HG02840 (cell line): Measurements from ENCODE around the gene LKAAEAR1.

ENCODE experiments used
- ATAC-seq: cut with Tn5 transposase; IDR thresholded peaks from one replicate; pipeline ENCODE4 v1.9.1; 2021; ENCODE audit warnings: mild to moderate bottlenecking, moderate library complexity, moderate number of reproducible peaks; ENCODE audit not compliant: unreplicated experiment, low FRiP score

LKAAEAR1 gene

DNA sequence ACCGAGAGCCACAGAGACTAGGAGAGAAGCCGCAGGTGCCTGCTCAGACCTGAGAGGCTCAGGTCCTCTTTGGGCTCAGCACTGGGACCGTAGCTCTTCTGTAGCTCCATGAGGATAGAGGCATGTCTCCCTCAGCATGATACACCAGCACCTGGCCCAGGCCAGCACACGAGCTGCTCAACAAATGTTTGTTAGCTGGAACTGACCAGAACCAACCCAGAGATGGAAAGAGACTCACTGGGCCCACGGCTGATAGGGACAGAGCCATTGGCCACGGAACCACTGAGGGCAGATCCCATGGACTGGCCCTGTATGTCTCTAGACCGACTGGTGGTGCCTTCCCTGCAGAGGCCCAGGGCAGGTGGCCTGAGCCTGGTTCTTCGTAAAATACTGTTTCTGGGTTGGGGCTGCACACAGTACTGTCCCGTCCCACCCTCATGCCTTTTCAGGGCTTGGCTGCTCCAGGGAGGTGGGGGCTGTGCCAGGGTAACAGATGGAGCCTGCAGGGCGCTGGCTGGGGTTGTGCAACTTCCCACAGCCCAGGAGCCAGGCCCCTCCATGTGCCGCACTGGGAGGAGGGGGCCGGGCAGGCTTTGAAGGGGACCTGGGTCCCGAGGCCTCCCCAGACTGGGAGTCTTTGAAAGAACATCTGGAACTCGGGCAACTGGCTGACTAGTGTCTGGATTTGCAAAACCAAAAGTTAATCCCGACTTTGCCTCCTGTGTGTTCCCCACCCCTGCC is 43.0 kb downstream of the LKAAEAR1 start:
- ATAC-seq: no peak

GRCh38 chr20:64040231-64041039 is 43.8 kb downstream of the LKAAEAR1 start:
- ATAC-seq: no peak

DNA sequence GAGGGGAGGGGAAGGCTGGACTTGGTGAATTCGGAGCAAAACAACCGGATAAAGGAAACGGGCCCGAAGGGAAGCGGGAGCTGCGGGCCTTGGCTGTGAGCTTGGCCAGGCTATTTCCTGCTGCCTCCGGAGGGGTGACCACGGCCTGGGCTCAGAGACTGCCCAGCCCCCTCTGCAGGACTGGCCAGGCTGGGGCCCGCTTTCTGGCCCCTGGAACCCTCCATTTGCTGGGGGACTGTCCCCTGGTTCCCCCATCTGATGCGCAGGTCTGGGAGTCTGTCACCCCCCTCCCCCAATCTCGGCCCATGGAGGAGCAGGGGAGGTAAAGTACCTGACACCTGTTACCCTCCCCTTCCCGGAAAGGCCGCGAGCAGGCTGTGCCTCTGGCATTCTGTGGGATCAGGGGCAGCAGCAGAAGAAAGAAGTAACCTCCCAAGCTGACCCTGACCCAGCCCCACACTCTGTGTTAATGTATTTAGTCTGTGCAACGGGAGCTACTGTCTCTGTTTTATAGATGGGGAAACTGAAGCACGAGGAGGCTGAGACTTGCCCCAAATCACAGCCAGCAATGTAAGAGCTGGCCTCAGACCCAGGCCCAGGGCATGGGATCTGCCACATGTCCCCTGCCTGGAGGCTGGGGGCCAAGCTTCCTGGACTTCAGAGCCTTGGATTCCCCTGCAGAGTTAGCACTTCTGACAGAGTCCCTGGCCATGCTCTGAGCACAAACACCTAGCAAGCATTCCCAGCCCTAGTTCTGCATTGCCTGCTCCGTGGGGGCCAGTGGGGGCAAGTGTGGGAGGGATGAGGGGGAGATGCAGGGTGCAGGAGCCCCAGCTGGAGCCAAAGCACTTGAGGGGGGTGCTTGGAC is 44.7 kb downstream of the LKAAEAR1 start:
- ATAC-seq: no peak

DNA sequence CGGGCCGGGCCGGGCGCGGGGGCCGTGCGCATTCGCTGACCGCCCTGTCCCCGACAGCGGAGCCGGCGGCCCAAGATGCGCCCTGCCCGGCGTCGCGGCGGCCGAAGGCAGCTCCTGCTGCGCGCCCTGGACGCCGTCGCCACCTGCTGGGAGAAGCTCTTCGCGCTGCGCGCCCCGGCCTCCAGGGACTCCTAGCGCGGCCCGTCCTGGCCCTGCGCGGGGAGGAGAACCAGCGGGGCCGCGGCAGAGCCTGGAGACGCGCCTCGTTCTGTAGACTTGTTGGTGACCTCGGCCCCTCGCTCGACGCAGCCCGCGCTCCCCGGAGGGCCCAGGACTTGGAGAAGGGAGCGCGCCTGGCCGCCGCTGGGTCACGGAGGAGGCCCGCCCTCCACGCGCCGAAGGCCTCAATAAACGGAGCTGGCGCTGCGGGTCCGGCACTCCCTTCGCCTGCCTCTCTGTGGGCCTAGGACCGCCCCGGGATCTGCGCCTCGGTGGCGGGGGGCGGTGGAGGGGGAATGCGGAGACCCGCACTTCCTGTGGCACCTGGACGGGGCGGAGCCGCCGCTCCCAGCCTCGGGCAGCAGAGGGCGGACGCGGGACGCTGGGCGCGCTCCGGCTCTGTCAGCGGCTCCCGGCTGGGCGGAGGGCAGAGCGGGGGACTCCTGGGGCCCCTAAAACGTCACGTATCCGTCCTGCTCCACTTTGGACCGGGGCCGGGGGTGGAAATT is 45.5 kb downstream of the LKAAEAR1 start:
- peak; percentile 49 for ATAC-seq

DNA sequence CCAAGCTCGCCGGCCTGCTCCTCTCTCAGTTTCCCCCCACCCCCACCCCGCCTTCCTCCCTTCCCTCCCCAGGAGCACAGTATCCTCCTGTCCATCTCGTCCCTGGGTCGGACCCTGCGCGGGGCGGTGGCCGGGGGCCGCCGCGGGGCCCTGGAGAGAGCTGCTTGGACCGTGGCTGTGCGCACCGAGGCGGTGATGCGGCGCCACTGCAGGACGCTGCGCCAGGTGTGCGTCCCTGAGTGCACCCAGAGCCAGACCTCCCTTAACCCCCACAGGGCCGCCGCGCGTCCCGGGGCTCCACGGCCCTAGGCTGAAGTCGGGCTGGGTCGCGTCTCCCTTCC is 46.0 kb downstream of the LKAAEAR1 start:
- ATAC-seq: peak; percentile 32

DNA sequence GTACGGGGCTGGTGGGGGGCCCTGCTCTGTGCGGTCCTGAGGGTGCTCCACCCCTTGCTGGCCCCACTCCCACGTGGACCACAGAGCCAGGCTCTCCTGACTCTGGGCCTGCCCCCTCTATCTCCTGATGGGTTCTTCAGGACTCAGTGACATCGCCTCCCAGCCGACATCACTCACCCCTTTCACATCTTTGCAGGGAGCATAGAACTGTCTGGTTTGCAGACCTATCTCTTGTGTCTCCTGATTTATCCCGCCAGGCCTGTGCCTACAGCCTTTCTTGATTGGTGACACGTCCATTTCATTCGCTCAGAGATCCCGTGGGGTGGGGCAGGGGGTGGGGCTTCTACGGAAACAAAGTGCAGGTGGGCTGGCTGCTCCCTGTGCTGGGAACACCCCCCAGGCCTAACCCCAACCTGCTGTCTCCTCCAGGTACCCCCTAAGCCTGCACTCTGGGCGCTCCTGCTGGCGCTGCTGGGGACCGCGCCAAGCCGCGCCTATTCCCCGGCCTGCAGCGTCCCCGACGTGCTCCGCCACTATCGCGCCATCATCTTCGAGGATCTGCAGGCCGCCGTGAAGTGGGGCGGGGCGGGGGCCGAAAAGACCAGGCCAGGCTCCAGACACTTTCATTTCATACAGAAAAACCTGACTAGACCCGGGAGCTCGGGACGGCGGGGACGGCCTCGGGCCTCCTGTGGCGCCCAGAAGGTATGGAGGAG is 46.5 kb downstream of the LKAAEAR1 start:
- no peak for ATAC-seq

GRCh38 chr20:64037199-64037497 is 47.0 kb downstream of the LKAAEAR1 start:
- no peak for ATAC-seq

- ATAC-seq: no peak
These were observed 47.6 kb downstream of the LKAAEAR1 start for GRCh38 chr20:64036346-64037198.

GRCh38 chr20:64035933-64036345 is 48.3 kb downstream of the LKAAEAR1 start, which contains the start of gene C20orf204:
TSS of gene C20orf204 (plus strand) at chr20:64036182. CDS start at chr20:64036324, 142 bp downstream.
- ATAC-seq: no peak

DNA sequence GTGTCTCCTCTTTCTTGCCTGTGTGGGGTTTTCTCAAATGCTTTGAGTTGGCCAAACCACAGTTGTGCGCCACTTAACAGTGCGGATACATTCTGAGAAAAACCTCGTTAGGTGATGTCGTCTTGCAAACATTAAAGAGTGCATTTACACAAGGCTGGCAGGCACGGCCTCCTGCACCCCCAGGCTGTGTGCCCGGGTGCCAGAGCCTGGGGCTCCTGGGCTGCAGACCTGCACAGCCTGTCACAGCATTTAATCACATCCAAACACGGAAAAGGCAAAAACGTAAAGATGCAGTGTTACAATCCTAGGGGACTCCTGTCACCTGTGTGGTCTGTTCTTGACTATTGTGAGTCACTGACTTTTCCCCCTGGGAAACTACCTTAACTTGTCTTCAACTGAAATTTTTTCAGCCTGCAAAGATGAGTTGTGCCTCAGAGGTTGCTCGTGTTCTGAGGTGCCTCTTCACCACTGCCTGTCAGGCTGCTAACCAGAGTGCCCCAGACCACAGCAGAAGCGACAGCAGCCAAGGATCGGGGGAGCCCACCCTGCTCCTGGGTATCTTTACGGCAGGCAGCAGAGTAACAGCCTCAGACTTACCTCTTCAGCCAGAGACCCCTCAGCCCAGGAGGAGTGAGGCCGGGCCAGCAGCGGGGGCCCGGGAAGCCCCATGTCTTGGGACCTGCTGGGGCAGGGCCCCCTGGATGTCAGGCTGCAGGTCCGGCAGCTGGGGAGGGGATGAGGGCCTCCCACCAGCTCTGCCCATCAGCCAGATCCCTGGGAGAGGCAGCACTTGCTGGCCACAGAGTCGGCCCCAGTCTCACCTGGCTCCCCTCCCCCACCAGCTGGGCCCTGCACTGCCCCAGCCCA is 48.9 kb downstream of the LKAAEAR1 start:
- ATAC-seq: no peak

- no peak for ATAC-seq
These were observed 50.2 kb downstream of the LKAAEAR1 start for GRCh38 chr20:64033981-64034493.
